Osteocyte (in vitro differentiated cells): ENCODE data around the gene CSH1. TPM values are rescaled to one million over a fixed set of nuclear protein-coding genes. Genes with fewer than 3 reads are reported as not detected.
"Not testable (repeated sequence)": the region's sequence is repeated elsewhere in the genome, so short reads cannot be mapped to it uniquely, and the experiment has no call there.

ENCODE experiments used
- DNase-seq: peaks from one replicate; pipeline ENCODE4 v3.0.0; 2021; ENCODE audit warnings: mixed read lengths; ENCODE audit not compliant: unreplicated experiment; ENCODE audit errors: extremely low spot score
- H3K27ac Mint-ChIP-seq: one replicate; pipeline ENCODE4 v1.8.0; 2021; ENCODE audit warnings: mild to moderate bottlenecking, mixed read lengths; ENCODE audit not compliant: unreplicated experiment
- H3K27me3 Mint-ChIP-seq: one replicate; pipeline ENCODE4 v1.8.0; 2021; ENCODE audit warnings: mixed read lengths; ENCODE audit not compliant: unreplicated experiment
- H3K36me3 Mint-ChIP-seq: one replicate; pipeline ENCODE4 v1.8.0; 2021; ENCODE audit warnings: mixed read lengths; ENCODE audit not compliant: unreplicated experiment
- H3K4me1 Mint-ChIP-seq: one replicate; pipeline ENCODE4 v1.8.0; 2021; ENCODE audit warnings: mixed read lengths; ENCODE audit not compliant: unreplicated experiment
- H3K4me3 Mint-ChIP-seq: one replicate; pipeline ENCODE4 v1.8.0; 2021; ENCODE audit warnings: mild to moderate bottlenecking, moderate library complexity, mixed read lengths; ENCODE audit not compliant: unreplicated experiment
- H3K9me3 Mint-ChIP-seq: one replicate; pipeline ENCODE4 v1.8.0; 2021; ENCODE audit warnings: mixed read lengths; ENCODE audit not compliant: unreplicated experiment
- total RNA-seq: library from RNA; stranded (reverse); gene quantifications from 2 replicates; pipeline ENCODE4 v1.2.1, GENCODE V29; 2021
- TF ChIP-seq, protein P1 (sequence below): fragments of 200-600 bp; sonication (generic); IDR thresholded peaks from 2 replicates; pipeline ENCODE4 v1.5.0; 2021; ENCODE audit warnings: antibody characterized with exemption, mild to moderate bottlenecking, moderate library complexity

CSH1 gene
- total RNA-seq, 1 donor from 2014 or later = not detected

DNA sequence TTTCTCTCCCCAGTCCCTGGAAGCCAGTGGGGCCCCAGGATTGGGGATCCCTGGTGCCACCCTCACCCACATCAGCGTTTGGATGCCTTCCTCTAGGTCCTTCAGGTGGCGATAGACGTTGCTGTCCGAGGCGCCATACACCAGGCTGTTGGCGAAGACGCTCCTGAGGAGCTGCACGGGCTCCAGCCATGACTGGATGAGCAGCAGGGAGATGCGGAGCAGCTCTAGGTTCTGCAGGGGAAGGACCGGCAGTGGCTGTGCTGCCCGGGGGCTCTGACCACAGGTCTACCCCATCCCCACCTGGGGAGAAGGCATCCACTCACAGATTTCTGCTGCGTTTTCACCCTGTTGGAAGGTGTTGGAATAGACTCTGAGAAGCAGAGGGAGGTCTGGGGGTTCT, 15.7 kb downstream of the CSH1 start:
- H3K4me3 Mint-ChIP-seq = no peak overlapping the region
- H3K27me3 Mint-ChIP-seq = peaks cover 31% of the 10 kb centered on the region
- no peaks in the 10 kb centered on the region for H3K36me3 Mint-ChIP-seq
- DNase-seq = no peak
- H3K27ac Mint-ChIP-seq = no peak overlapping the region
- no peaks in the 10 kb centered on the region for H3K4me1 Mint-ChIP-seq
- no peaks in the 10 kb centered on the region for H3K9me3 Mint-ChIP-seq
- TF ChIP-seq, protein P1, sequence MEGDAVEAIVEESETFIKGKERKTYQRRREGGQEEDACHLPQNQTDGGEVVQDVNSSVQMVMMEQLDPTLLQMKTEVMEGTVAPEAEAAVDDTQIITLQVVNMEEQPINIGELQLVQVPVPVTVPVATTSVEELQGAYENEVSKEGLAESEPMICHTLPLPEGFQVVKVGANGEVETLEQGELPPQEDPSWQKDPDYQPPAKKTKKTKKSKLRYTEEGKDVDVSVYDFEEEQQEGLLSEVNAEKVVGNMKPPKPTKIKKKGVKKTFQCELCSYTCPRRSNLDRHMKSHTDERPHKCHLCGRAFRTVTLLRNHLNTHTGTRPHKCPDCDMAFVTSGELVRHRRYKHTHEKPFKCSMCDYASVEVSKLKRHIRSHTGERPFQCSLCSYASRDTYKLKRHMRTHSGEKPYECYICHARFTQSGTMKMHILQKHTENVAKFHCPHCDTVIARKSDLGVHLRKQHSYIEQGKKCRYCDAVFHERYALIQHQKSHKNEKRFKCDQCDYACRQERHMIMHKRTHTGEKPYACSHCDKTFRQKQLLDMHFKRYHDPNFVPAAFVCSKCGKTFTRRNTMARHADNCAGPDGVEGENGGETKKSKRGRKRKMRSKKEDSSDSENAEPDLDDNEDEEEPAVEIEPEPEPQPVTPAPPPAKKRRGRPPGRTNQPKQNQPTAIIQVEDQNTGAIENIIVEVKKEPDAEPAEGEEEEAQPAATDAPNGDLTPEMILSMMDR = no peak

DNA sequence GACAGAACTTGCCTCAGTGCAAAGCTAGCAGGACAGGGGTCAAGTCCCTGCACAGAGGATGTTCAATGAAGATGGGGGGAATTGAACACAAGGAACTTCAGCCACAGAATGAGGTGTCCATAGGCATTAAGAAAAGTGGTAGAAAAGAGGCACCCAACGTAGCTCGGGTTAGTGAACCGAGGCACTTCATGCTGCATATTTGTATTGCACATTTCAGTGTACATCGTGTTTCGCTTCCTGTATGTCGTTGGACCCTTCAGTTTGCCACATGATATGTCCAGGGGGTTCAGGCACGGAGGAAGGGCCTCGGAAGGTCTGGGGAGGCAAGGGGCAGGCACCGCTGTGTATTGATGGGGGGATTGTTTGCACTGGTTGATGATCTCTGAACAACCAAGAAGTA, 18.0 kb downstream of the CSH1 start:
- not testable (repeated sequence) for H3K36me3 Mint-ChIP-seq, H3K4me1 Mint-ChIP-seq, H3K4me3 Mint-ChIP-seq, H3K27ac Mint-ChIP-seq, DNase-seq, H3K9me3 Mint-ChIP-seq
- H3K27me3 Mint-ChIP-seq = peaks cover 29% of the 10 kb centered on the region

DNA sequence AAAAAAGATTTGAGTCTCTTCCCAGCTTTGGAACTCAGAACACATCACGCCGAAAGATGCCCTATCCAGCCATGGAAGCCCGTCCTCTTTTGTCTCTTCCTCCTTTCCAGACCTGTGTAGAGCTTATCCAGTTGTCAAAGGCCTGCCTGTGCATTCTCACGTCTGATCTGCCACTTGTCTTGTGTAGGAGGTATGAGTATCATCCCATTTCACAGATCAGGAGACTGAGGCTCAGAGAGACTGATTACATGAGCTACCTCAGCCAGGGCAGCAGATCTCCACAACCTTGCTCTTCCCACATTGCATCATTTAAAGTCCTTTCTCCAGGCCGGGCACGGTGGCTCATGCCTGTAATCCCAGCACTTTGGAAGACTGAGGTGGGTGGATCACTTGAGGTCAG, 21.7 kb downstream of the CSH1 start:
- not testable (repeated sequence) for H3K4me3 Mint-ChIP-seq, H3K4me1 Mint-ChIP-seq, H3K36me3 Mint-ChIP-seq, DNase-seq, H3K27ac Mint-ChIP-seq, H3K9me3 Mint-ChIP-seq
- peaks cover 43% of the 10 kb centered on the region for H3K27me3 Mint-ChIP-seq

DNA sequence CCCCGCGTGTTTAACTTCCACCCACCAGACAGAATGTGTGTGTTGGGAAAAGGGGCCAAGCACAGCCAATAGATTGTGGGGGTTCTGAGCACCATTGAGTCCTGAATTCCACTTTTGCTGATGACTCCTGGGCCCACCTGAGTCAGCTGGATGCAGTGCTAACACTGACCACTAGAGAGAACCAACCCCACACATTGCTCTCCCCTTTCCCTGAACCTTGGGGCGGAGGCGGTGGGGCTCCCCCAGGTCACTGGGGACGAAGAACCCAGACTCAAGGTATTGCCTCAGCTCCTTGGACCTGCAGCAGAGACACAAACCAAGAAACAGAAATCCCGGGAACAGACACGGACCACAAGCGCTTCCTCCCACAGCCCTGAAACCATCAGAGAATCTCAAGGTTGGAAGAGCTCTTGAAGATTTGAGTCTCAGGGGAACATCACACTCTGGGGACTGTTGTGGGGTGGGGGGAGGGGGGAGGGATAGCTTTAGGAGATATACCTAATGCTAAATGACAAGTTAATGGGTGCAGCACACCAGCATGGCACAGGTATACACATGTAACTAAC, 22.2 kb downstream of the CSH1 start:
- H3K9me3 Mint-ChIP-seq, H3K36me3 Mint-ChIP-seq, DNase-seq, H3K27ac Mint-ChIP-seq, H3K4me1 Mint-ChIP-seq, H3K4me3 Mint-ChIP-seq: not testable (repeated sequence)
- peaks cover 44% of the 10 kb centered on the region for H3K27me3 Mint-ChIP-seq

DNA sequence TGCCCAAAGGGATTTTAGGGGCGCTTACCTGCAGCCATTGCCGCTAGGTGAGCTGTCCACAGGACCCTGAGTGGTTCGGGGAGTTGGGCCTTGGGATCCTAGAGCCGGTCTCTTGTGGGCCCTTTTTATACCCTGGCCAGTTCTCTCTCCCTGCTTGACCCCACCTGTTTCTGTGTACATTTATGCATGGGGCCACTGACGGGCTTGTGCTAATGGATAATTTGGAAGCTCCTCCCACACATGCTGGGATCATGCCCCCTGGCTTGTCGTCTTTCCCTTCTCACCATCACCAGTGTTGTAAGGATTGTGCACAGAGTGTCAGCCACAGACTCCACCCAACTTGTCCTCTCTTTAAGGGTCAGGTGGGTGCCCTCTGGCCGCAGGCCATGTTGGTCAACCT, 22.8 kb downstream of the CSH1 start, which contains the start of gene CSH2:
Gene CSH2, minus strand, starts transcription at position 101 of the 400 bp plus-strand sequence. Its CDS starts 63 bp downstream, at position 38.
- H3K4me3 Mint-ChIP-seq, DNase-seq, H3K4me1 Mint-ChIP-seq: not testable (repeated sequence)

DNA sequence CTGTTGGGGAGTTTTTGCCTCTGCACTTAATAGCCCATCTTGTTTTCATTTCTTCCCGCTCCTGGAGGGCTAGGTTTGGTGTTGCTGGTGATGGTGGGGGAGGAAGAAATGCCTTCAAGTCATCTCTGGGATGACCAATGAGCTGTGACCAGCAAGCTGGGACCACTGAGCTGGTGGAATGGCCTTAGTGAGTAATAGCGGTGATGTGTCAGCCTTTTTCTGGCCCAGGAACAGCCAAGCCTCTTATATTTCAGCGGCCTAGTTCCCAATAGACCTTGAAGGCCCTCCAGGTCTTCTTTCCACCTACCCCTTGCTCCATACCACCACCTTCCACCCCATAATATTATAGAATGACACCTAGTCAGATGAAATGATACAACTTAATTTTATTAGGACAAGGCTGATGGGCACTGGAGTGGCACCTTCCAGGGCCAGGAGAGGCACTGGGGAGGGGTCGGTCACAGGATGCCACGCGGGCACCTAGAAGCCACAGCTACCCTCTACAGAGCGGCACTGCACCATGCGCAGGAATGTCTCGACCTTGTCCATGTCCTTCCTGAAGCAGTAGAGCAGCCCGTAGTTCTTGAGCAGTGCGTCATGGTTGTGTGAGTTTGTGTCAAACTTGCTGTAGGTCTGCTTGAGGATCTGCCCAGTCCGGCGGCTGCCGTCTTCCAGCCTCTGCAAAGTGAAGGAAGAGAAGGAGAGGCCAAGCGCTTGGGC, 24.6 kb downstream of the CSH1 start:
- not testable (repeated sequence) for DNase-seq, H3K4me3 Mint-ChIP-seq, H3K4me1 Mint-ChIP-seq, H3K27ac Mint-ChIP-seq, H3K9me3 Mint-ChIP-seq, H3K36me3 Mint-ChIP-seq
- H3K27me3 Mint-ChIP-seq = peaks cover 29% of the 10 kb centered on the region

More for the DNA sequence above, 22.8 kb downstream of the CSH1 start, which contains the start of gene CSH2:
- H3K9me3 Mint-ChIP-seq, H3K36me3 Mint-ChIP-seq, H3K27ac Mint-ChIP-seq: not testable (repeated sequence)
- H3K27me3 Mint-ChIP-seq = peaks cover 40% of the 10 kb centered on the region

DNA sequence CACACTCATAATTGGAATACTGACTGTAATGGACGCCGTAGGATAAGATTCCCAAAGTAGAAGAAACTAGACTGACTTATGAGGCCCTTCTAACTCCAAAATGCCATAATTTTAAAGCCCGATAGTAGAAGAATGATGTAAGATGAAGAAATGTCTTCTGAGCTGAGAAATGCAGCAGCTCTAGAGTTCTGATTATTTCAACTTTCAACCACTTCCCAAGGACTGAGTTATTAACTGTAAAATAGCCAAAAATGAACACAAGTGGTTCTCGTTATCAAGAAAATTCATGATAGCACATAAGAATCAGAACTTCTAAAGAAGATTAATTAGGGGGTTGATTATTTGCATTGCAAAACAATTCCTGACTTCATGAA, 26.1 kb downstream of the CSH1 start:
- H3K27ac Mint-ChIP-seq, H3K36me3 Mint-ChIP-seq, H3K9me3 Mint-ChIP-seq, H3K4me1 Mint-ChIP-seq, H3K4me3 Mint-ChIP-seq, DNase-seq: not testable (repeated sequence)
- H3K27me3 Mint-ChIP-seq = peaks cover 29% of the 10 kb centered on the region
